ENCODE results near the gene NUF2.
A peak's percentile ranks its signal among the peaks of the same experiment; 100 is the strongest.
"Not testable (repeated sequence)": the region's sequence is repeated elsewhere in the genome, so short reads cannot be mapped to it uniquely, and the experiment has no call there.

Gene NUF2

GRCh38 chr1:163321311-163322305, at the start of gene NUF2:
NUF2 (plus strand) TSS chr1:163321954; CDS start chr1:163326052, 4,098 bp downstream.
- peak within 1 kb of the TSS; percentile 91 for H3K9ac ChIP-seq (ENCODE audit: low read depth, low read length)
- peak within 1 kb of the TSS; percentile 93 for H3K4me3 ChIP-seq (ENCODE audit: low read depth, low read length)
- H3K4me1 ChIP-seq (ENCODE audit: control insufficient read depth, insufficient read depth, low read length): no peaks in the 10 kb centered on the region
- no peaks in the 10 kb centered on the region for H3K36me3 ChIP-seq (ENCODE audit: control insufficient read depth, insufficient read depth, low read length)
- H3K27me3 ChIP-seq (ENCODE audit: control insufficient read depth, insufficient read depth, low read length): no peaks in the 10 kb centered on the region
- H3K9me3 ChIP-seq (ENCODE audit: control insufficient read depth, insufficient read depth, low read length): no peaks in the 10 kb centered on the region

- Histone ChIP-seq H3K27me3 (ENCODE audit: control insufficient read depth, insufficient read depth, low read length) (no peaks in the 10 kb centered on the region), H3K9ac (ENCODE audit: low read depth, low read length) (no peak overlapping the region), H3K9me3 (ENCODE audit: control insufficient read depth, insufficient read depth, low read length) (no peaks in the 10 kb centered on the region), H3K36me3 (ENCODE audit: control insufficient read depth, insufficient read depth, low read length) (no peaks in the 10 kb centered on the region), H3K4me3 (ENCODE audit: low read depth, low read length) (no peak overlapping the region), H3K4me1 (ENCODE audit: control insufficient read depth, insufficient read depth, low read length) (peaks cover 3% of the 10 kb centered on the region)
These were observed 47.9 kb upstream of the NUF2 start for GRCh38 chr1:163273766-163274441.

GRCh38 chr1:163275222-163275621, 46.5 kb upstream of the NUF2 start:
- no peaks in the 10 kb centered on the region for H3K36me3 ChIP-seq (ENCODE audit: control insufficient read depth, insufficient read depth, low read length)
- H3K27me3 ChIP-seq (ENCODE audit: control insufficient read depth, insufficient read depth, low read length): no peaks in the 10 kb centered on the region

GRCh38 chr1:163278602-163279001, 43.2 kb upstream of the NUF2 start:
- H3K27me3 ChIP-seq (ENCODE audit: control insufficient read depth, insufficient read depth, low read length): no peaks in the 10 kb centered on the region
- no peaks in the 10 kb centered on the region for H3K36me3 ChIP-seq (ENCODE audit: control insufficient read depth, insufficient read depth, low read length)
- H3K4me1 ChIP-seq (ENCODE audit: control insufficient read depth, insufficient read depth, low read length): peaks cover 3% of the 10 kb centered on the region
- no peak overlapping the region for H3K9ac ChIP-seq (ENCODE audit: low read depth, low read length)
- H3K9me3 ChIP-seq (ENCODE audit: control insufficient read depth, insufficient read depth, low read length): no peaks in the 10 kb centered on the region
- no peak overlapping the region for H3K4me3 ChIP-seq (ENCODE audit: low read depth, low read length)

More at GRCh38 chr1:163275222-163275621, 46.5 kb upstream of the NUF2 start:
- Histone ChIP-seq H3K4me1 (ENCODE audit: control insufficient read depth, insufficient read depth, low read length) (peaks cover 3% of the 10 kb centered on the region), H3K4me3 (ENCODE audit: low read depth, low read length) (no peak overlapping the region), H3K9me3 (ENCODE audit: control insufficient read depth, insufficient read depth, low read length) (no peaks in the 10 kb centered on the region), H3K9ac (ENCODE audit: low read depth, low read length) (no peak overlapping the region)

GRCh38 chr1:163284867-163285266, 36.9 kb upstream of the NUF2 start:
- H3K9ac ChIP-seq (ENCODE audit: low read depth, low read length); H3K36me3 ChIP-seq (ENCODE audit: control insufficient read depth, insufficient read depth, low read length); H3K4me1 ChIP-seq (ENCODE audit: control insufficient read depth, insufficient read depth, low read length); H3K9me3 ChIP-seq (ENCODE audit: control insufficient read depth, insufficient read depth, low read length); H3K4me3 ChIP-seq (ENCODE audit: low read depth, low read length); H3K27me3 ChIP-seq (ENCODE audit: control insufficient read depth, insufficient read depth, low read length): not testable (repeated sequence)

GRCh38 chr1:163290025-163290640, 31.6 kb upstream of the NUF2 start:
- Histone ChIP-seq H3K9me3 (ENCODE audit: control insufficient read depth, insufficient read depth, low read length) (no peaks in the 10 kb centered on the region), H3K27me3 (ENCODE audit: control insufficient read depth, insufficient read depth, low read length) (no peaks in the 10 kb centered on the region), H3K4me1 (ENCODE audit: control insufficient read depth, insufficient read depth, low read length) (no peaks in the 10 kb centered on the region), H3K4me3 (ENCODE audit: low read depth, low read length) (no peak overlapping the region), H3K9ac (ENCODE audit: low read depth, low read length) (no peak overlapping the region), H3K36me3 (ENCODE audit: control insufficient read depth, insufficient read depth, low read length) (no peaks in the 10 kb centered on the region)

- H3K4me3 ChIP-seq (ENCODE audit: low read depth, low read length): no peak overlapping the region
- no peaks in the 10 kb centered on the region for H3K4me1 ChIP-seq (ENCODE audit: control insufficient read depth, insufficient read depth, low read length)
- H3K36me3 ChIP-seq (ENCODE audit: control insufficient read depth, insufficient read depth, low read length): no peaks in the 10 kb centered on the region
- H3K27me3 ChIP-seq (ENCODE audit: control insufficient read depth, insufficient read depth, low read length): no peaks in the 10 kb centered on the region
- no peak overlapping the region for H3K9ac ChIP-seq (ENCODE audit: low read depth, low read length)
- no peaks in the 10 kb centered on the region for H3K9me3 ChIP-seq (ENCODE audit: control insufficient read depth, insufficient read depth, low read length)
These were observed 30.3 kb upstream of the NUF2 start for GRCh38 chr1:163291461-163291860.

GRCh38 chr1:163292153-163292552, 29.6 kb upstream of the NUF2 start:
- H3K36me3 ChIP-seq (ENCODE audit: control insufficient read depth, insufficient read depth, low read length); H3K9ac ChIP-seq (ENCODE audit: low read depth, low read length); H3K9me3 ChIP-seq (ENCODE audit: control insufficient read depth, insufficient read depth, low read length); H3K4me1 ChIP-seq (ENCODE audit: control insufficient read depth, insufficient read depth, low read length); H3K4me3 ChIP-seq (ENCODE audit: low read depth, low read length); H3K27me3 ChIP-seq (ENCODE audit: control insufficient read depth, insufficient read depth, low read length): not testable (repeated sequence)

GRCh38 chr1:163293497-163293896, 28.3 kb upstream of the NUF2 start:
- peaks cover 12% of the 10 kb centered on the region for H3K4me1 ChIP-seq (ENCODE audit: control insufficient read depth, insufficient read depth, low read length)
- H3K36me3 ChIP-seq (ENCODE audit: control insufficient read depth, insufficient read depth, low read length); H3K9ac ChIP-seq (ENCODE audit: low read depth, low read length); H3K9me3 ChIP-seq (ENCODE audit: control insufficient read depth, insufficient read depth, low read length); H3K4me3 ChIP-seq (ENCODE audit: low read depth, low read length); H3K27me3 ChIP-seq (ENCODE audit: control insufficient read depth, insufficient read depth, low read length): not testable (repeated sequence)

- Histone ChIP-seq H3K27me3 (ENCODE audit: control insufficient read depth, insufficient read depth, low read length) (no peaks in the 10 kb centered on the region), H3K9me3 (ENCODE audit: control insufficient read depth, insufficient read depth, low read length) (no peaks in the 10 kb centered on the region), H3K4me1 (ENCODE audit: control insufficient read depth, insufficient read depth, low read length) (peaks cover 17% of the 10 kb centered on the region), H3K4me3 (ENCODE audit: low read depth, low read length) (no peak overlapping the region), H3K9ac (ENCODE audit: low read depth, low read length) (no peak overlapping the region), H3K36me3 (ENCODE audit: control insufficient read depth, insufficient read depth, low read length) (no peaks in the 10 kb centered on the region)
These were observed 25.8 kb upstream of the NUF2 start for GRCh38 chr1:163295949-163296348.

GRCh38 chr1:163296504-163297263, 25.1 kb upstream of the NUF2 start:
- Histone ChIP-seq H3K4me1 (ENCODE audit: control insufficient read depth, insufficient read depth, low read length) (peaks cover 17% of the 10 kb centered on the region), H3K9me3 (ENCODE audit: control insufficient read depth, insufficient read depth, low read length) (no peaks in the 10 kb centered on the region)

More at GRCh38 chr1:163296504-163297263, 25.1 kb upstream of the NUF2 start:
- Histone ChIP-seq H3K27me3 (ENCODE audit: control insufficient read depth, insufficient read depth, low read length) (no peaks in the 10 kb centered on the region), H3K36me3 (ENCODE audit: control insufficient read depth, insufficient read depth, low read length) (no peaks in the 10 kb centered on the region), H3K4me3 (ENCODE audit: low read depth, low read length) (no peak overlapping the region), H3K9ac (ENCODE audit: low read depth, low read length) (no peak overlapping the region)

Data from iPS-15b (cell line).